ENCODE measurements around the gene MMD.

GRCh38 chr17:55451203-55451641 lies 29.6 kb upstream of the MMD start:
- TF ChIP-seq EZH2 (IDR thresholded peaks at IDR 0.05; ENCODE audit: borderline replicate concordance, low read length): no peak
- TF ChIP-seq CTCF (conservative IDR thresholded peaks at IDR 0.05 in 1 of 2, IDR thresholded peaks at IDR 0.05 in 1 of 2; ENCODE audit: extremely low read depth in 1 of 2, insufficient read depth in 1 of 2, low read depth in 1 of 2, low read length in 2 of 2): no peak

All from mammary epithelial cell (primary cell).